Medulla oblongata (tissue), 1 donor: Measurements from ENCODE around the gene KDM7A.

ENCODE experiments used
- DNase-seq: peaks from one replicate; pipeline ENCODE4 v3.0.0-alpha.2; 2015; ENCODE audit errors: extremely low spot score

Gene KDM7A

GRCh38 chr7:140054751-140055150 lies 122.0 kb downstream of the KDM7A start:
- DNase-seq: no peak

- no peak for DNase-seq
Measured at GRCh38 chr7:140053812-140054539, 122.8 kb downstream of the KDM7A start.

- peak; percentile 16 for DNase-seq
Measured at GRCh38 chr7:140051820-140052219, 125.0 kb downstream of the KDM7A start.

GRCh38 chr7:140050100-140050499 lies 126.7 kb downstream of the KDM7A start:
- DNase-seq: no peak

- DNase-seq: no peak
Measured at GRCh38 chr7:140049339-140050024, 127.3 kb downstream of the KDM7A start.

GRCh38 chr7:140048989-140049338 lies 127.8 kb downstream of the KDM7A start:
- DNase-seq: no peak

GRCh38 chr7:140048138-140048537 lies 128.6 kb downstream of the KDM7A start:
- no peak for DNase-seq

- no peak for DNase-seq
Measured at GRCh38 chr7:140047197-140047596, 129.6 kb downstream of the KDM7A start.

GRCh38 chr7:140045697-140046096 lies 131.1 kb downstream of the KDM7A start:
- DNase-seq: no peak

- DNase-seq: no peak
Measured at GRCh38 chr7:140044251-140044650, 132.5 kb downstream of the KDM7A start.

GRCh38 chr7:140042386-140042670 lies 134.5 kb downstream of the KDM7A start:
- DNase-seq: no peak

- no peak for DNase-seq
Measured at GRCh38 chr7:140041659-140042385, 135.0 kb downstream of the KDM7A start.

- DNase-seq: no peak
Measured at GRCh38 chr7:140039896-140040295, 136.9 kb downstream of the KDM7A start.

GRCh38 chr7:140039066-140039465 lies 137.7 kb downstream of the KDM7A start:
- DNase-seq: no peak

- DNase-seq: no peak
Measured at GRCh38 chr7:140036224-140036962, 140.4 kb downstream of the KDM7A start.

GRCh38 chr7:140035400-140036223 lies 141.2 kb downstream of the KDM7A start:
- no peak for DNase-seq
